H1 (cell line): ENCODE measurements around the gene UBAP1L. TPM values are rescaled to one million over a fixed set of nuclear protein-coding genes. Genes with fewer than 3 reads are reported as not detected.

ENCODE experiments used
- CTCF ChIA-PET: fragments of 300-600 bp; sonication (Branson Sonifier 250); formaldehyde crosslinking; loops from one replicate; lab custom pipeline; 2021; ENCODE audit not compliant: partially characterized antibody; lab: Charles Lee
- POLR2A ChIA-PET: fragments of 300-600 bp; sonication (Branson Sonifier 250); formaldehyde crosslinking; loops from one replicate; lab custom pipeline; 2021; ENCODE audit warnings: inconsistent platforms; ENCODE audit not compliant: partially characterized antibody; lab: Charles Lee
- DNase-seq, 2 experiments: peaks; one replicate each; pipeline versions ENCODE4 v3.0.0 to v3.0.0-alpha.2; 2010 to 2022; ENCODE audit warnings: low spot score in 2 of 2, low read depth in 1 of 2, mixed read lengths in 1 of 2
- FAIRE-seq: peaks from 2 replicates; lab custom pipeline; 2011; peaks lifted over from hg19 to GRCh38; lab: Jason Lieb, UNC
- H2AFZ ChIP-seq: 2 replicates; pipeline ENCODE4 v1.8.1; 2012; ENCODE audit warnings: low read length, inconsistent platforms
- H2AK5ac ChIP-seq: 2 replicates; pipeline ENCODE4 v1.6.1; 2013; ENCODE audit warnings: low read depth, low read length
- H2BK120ac ChIP-seq: replicated peaks from 2 replicates; pipeline ENCODE3; 2013; ENCODE audit warnings: low read depth, low read length, inconsistent platforms
- H2BK12ac ChIP-seq: 2 replicates; pipeline ENCODE4 v1.6.1; 2013; ENCODE audit warnings: low read depth, low read length
- H2BK15ac ChIP-seq: 2 replicates; pipeline ENCODE4 v1.6.1; 2013; ENCODE audit warnings: low read length
- H2BK20ac ChIP-seq: 2 replicates; pipeline ENCODE4 v1.6.1; 2013; ENCODE audit warnings: low read length
- H2BK5ac ChIP-seq: 2 replicates; pipeline ENCODE4 v1.6.1; 2013; ENCODE audit warnings: low read depth, low read length
- H3K14ac ChIP-seq: 2 replicates; pipeline ENCODE4 v1.6.1; 2013; ENCODE audit warnings: inconsistent platforms; ENCODE audit not compliant: insufficient read length
- H3K18ac ChIP-seq: 2 replicates; pipeline ENCODE4 v1.6.1; 2013; ENCODE audit warnings: low read length; ENCODE audit errors: extremely low read depth
- H3K23ac ChIP-seq: 2 replicates; pipeline ENCODE4 v1.6.1; 2013; ENCODE audit warnings: inconsistent platforms; ENCODE audit not compliant: insufficient read length
- H3K23me2 ChIP-seq: 2 replicates; pipeline ENCODE4 v1.6.1; 2013; ENCODE audit warnings: low read depth, low read length
- H3K27ac ChIP-seq: 2 replicates; pipeline ENCODE4 v1.6.1; 2011; ENCODE audit warnings: low read depth, low read length, inconsistent platforms
- H3K27me3 ChIP-seq, 4 experiments: replicated peaks in 1 of 4; 1 replicate in 1 of 4; 2 replicates in 3 of 4; pipeline versions ENCODE4 v1.6.1 to v1.8.1; 2011 to 2013; ENCODE audit warnings: low read length in 3 of 4, mild to moderate bottlenecking in 3 of 4, inconsistent platforms in 2 of 4, mixed read lengths in 2 of 4, moderate library complexity in 1 of 4; ENCODE audit not compliant: control insufficient read depth in 3 of 4, insufficient read depth in 3 of 4; ENCODE audit errors: extremely low read depth in 1 of 4
- H3K36me3 ChIP-seq, 4 experiments: 2 replicates each; pipeline versions ENCODE4 v1.6.1 to v1.8.1; 2011 to 2013; ENCODE audit warnings: mild to moderate bottlenecking in 4 of 4, low read length in 3 of 4, moderate library complexity in 2 of 4, control low read depth in 1 of 4, inconsistent platforms in 1 of 4; ENCODE audit not compliant: insufficient read depth in 4 of 4, control insufficient read depth in 2 of 4
- H3K4ac ChIP-seq: replicated peaks from 2 replicates; pipeline ENCODE3; 2013; ENCODE audit warnings: low read length, low read depth, mixed read lengths, inconsistent platforms; ENCODE audit not compliant: insufficient read length
- H3K4me1 ChIP-seq, 4 experiments: replicated peaks in 1 of 4; 1 replicate in 1 of 4; 2 replicates in 3 of 4; pipeline versions ENCODE4 v1.6.1 to v1.8.1; 2011 to 2013; ENCODE audit warnings: low read length in 3 of 4, inconsistent platforms in 2 of 4, mixed read lengths in 1 of 4; ENCODE audit not compliant: insufficient read depth in 4 of 4, control insufficient read depth in 3 of 4
- H3K4me2 ChIP-seq, 2 experiments: 2 replicates each; pipeline versions ENCODE4 v1.6.1 to v1.8.1; 2011 to 2013; ENCODE audit warnings: low read depth in 2 of 2, low read length in 2 of 2, control low read depth in 1 of 2, inconsistent platforms in 1 of 2, mild to moderate bottlenecking in 1 of 2; ENCODE audit not compliant: insufficient read depth in 1 of 2
- H3K4me3 ChIP-seq, 4 experiments: fragments of 200-600, 300-600 bp in 1 of 4; sonication (generic), shearing (Covaris generic), sonication (Bioruptor Twin) in 1 of 4; 2 replicates each; pipeline versions ENCODE4 v1.5.1 to v1.8.1; 2011 to 2016; ENCODE audit warnings: low read length in 4 of 4, low read depth in 3 of 4, control low read depth in 2 of 4, inconsistent platforms in 2 of 4, mild to moderate bottlenecking in 2 of 4, mixed read lengths in 1 of 4, moderate library complexity in 1 of 4; ENCODE audit not compliant: insufficient read depth in 2 of 4; ENCODE audit errors: extremely low read depth in 1 of 4
- H3K56ac ChIP-seq: replicated peaks from 2 replicates; pipeline ENCODE3; 2013; ENCODE audit warnings: low read depth, mild to moderate bottlenecking, mixed read lengths, low read length, inconsistent platforms; ENCODE audit not compliant: insufficient read length
- H3K79me1 ChIP-seq: 2 replicates; pipeline ENCODE4 v1.6.1; 2013; ENCODE audit warnings: low read depth, low read length, control low read depth
- H3K79me2 ChIP-seq, 2 experiments: 2 replicates each; pipeline versions ENCODE4 v1.6.1 to v1.8.1; 2012 to 2013; ENCODE audit warnings: low read length in 2 of 2, mild to moderate bottlenecking in 2 of 2, inconsistent platforms in 1 of 2; ENCODE audit not compliant: insufficient read depth in 2 of 2, control insufficient read depth in 1 of 2
- H3K9ac ChIP-seq, 4 experiments: replicated peaks in 1 of 4; 1 replicate in 1 of 4; 2 replicates in 3 of 4; pipeline versions ENCODE4 v1.6.1 to v1.8.1; 2011 to 2013; ENCODE audit warnings: low read depth in 3 of 4, low read length in 3 of 4, control low read depth in 2 of 4, mild to moderate bottlenecking in 2 of 4, moderate library complexity in 2 of 4, inconsistent platforms in 1 of 4; ENCODE audit errors: extremely low read depth in 1 of 4
- H3K9me3 ChIP-seq, 2 experiments: 2 replicates each; pipeline versions ENCODE4 v1.6.1 to v1.8.1; 2012 to 2013; ENCODE audit warnings: mild to moderate bottlenecking in 2 of 2, moderate library complexity in 2 of 2, control low read depth in 1 of 2, inconsistent platforms in 1 of 2, low read depth in 1 of 2, low read length in 1 of 2, mixed read lengths in 1 of 2; ENCODE audit not compliant: insufficient read depth in 2 of 2
- H4K20me1 ChIP-seq, 2 experiments: replicated peaks in 1 of 2; 2 replicates each; pipeline versions ENCODE3 to v1.8.1; 2011 to 2013; ENCODE audit warnings: inconsistent platforms in 2 of 2, low read length in 2 of 2, mild to moderate bottlenecking in 1 of 2; ENCODE audit not compliant: insufficient read depth in 2 of 2, control insufficient read depth in 1 of 2
- H4K5ac ChIP-seq: 2 replicates; pipeline ENCODE4 v1.6.1; 2013; ENCODE audit warnings: low read length, low read depth, mixed read lengths, inconsistent platforms; ENCODE audit not compliant: insufficient read length
- H4K8ac ChIP-seq: 2 replicates; pipeline ENCODE4 v1.8.0; 2013; ENCODE audit warnings: mild to moderate bottlenecking, moderate library complexity, low read length, inconsistent platforms; ENCODE audit not compliant: insufficient read depth; ENCODE audit errors: extremely low read depth
- H4K91ac ChIP-seq: replicated peaks from 2 replicates; pipeline ENCODE3; 2013; ENCODE audit warnings: low read length, mixed read lengths, inconsistent platforms; ENCODE audit not compliant: insufficient read length
- ATF3 ChIP-seq: IDR thresholded peaks from 2 replicates; pipeline ENCODE4 v1.6.1; 2011; ENCODE audit warnings: low read depth, mild to moderate bottlenecking, low read length; ENCODE audit not compliant: insufficient read depth
- BACH1 ChIP-seq: IDR thresholded peaks from 2 replicates; pipeline ENCODE4 v1.6.1; 2012; ENCODE audit warnings: low read length, improper control_type of control experiment
- CHD1 ChIP-seq: IDR thresholded peaks from 2 replicates; pipeline ENCODE4 v1.6.1; 2012; ENCODE audit warnings: low read depth, low read length, improper control_type of control experiment
- GABPA ChIP-seq: IDR thresholded peaks from 2 replicates; pipeline ENCODE4 v1.6.1; 2011; ENCODE audit warnings: mild to moderate bottlenecking, low read length, moderate library complexity, borderline replicate concordance; ENCODE audit not compliant: insufficient read depth
- GTF2F1 ChIP-seq: IDR thresholded peaks from 2 replicates; pipeline ENCODE4 v1.6.1; 2012; ENCODE audit warnings: low read depth, low read length, improper control_type of control experiment, borderline replicate concordance
- MAFK ChIP-seq: IDR thresholded peaks from 2 replicates; pipeline ENCODE4 v1.6.1; 2012; ENCODE audit warnings: low read depth, mild to moderate bottlenecking, improper control_type of control experiment, low read length
- NRF1 ChIP-seq: IDR thresholded peaks from 2 replicates; pipeline ENCODE4 v1.6.1; 2011; ENCODE audit warnings: mild to moderate bottlenecking, low read depth, low read length, improper control_type of control experiment
- SP1 ChIP-seq: IDR thresholded peaks from 2 replicates; pipeline ENCODE4 v1.6.1; 2011; ENCODE audit warnings: low read depth, low read length
- TAF1 ChIP-seq: IDR thresholded peaks from 2 replicates; pipeline ENCODE4 v1.6.1; 2011; ENCODE audit warnings: mild to moderate bottlenecking, low read depth, low read length
- TBP ChIP-seq: IDR thresholded peaks from 2 replicates; pipeline ENCODE4 v1.6.1; 2011; ENCODE audit warnings: low read depth, low read length, improper control_type of control experiment
- WGBS, 2 experiments: shearing (Covaris generic) in 1 of 2; methylation state at CpG; one replicate each; pipeline versions ENCODE4 v1.1.6 to v1.1.7; 2013 to 2015; ENCODE audit warnings: low lambda C conversion rate in 2 of 2, mixed read lengths in 2 of 2, inconsistent platforms in 1 of 2, low coverage in 1 of 2, missing lambda C conversion rate in 1 of 2; ENCODE audit not compliant: insufficient replicate concordance in 2 of 2, insufficient coverage in 1 of 2, insufficient read length in 1 of 2; ENCODE audit errors: extremely low coverage in 1 of 2, missing lambda C conversion rate in 1 of 2; 5-methylcytosine and 5-hydroxymethylcytosine counted together
- polyA plus RNA-seq, 7 experiments: library from polyadenylated mRNA; depleted of rRNA in 3 of 7; stranded (reverse) in 5 of 7; unstranded in 2 of 7; fragments of >200 nt in 5 of 7; fragments of 200-250 nt in 2 of 7; gene quantifications; 1 replicate in 5 of 7; 2 replicates in 1 of 7; 4 replicates in 1 of 7; pipeline versions ENCODE4 v1.2.1 to v1.2.3, GENCODE V29; 2011 to 2013; ENCODE audit warnings: missing spikeins in 2 of 7, mixed read lengths in 2 of 7
- total RNA-seq: library from RNA; stranded (reverse); fragmentation: NEBNext Ultra II Directional; extraction: Animal tissue kit (Norgen Biotek cat#: 25700); gene quantifications from 2 replicates; pipeline ENCODE4 v1.2.1, GENCODE V29; 2021
- TF ChIP-seq, protein P1 (sequence below), 3 experiments: IDR thresholded peaks; 1 replicate in 2 of 3; 2 replicates in 1 of 3; pipeline versions ENCODE4 v1.5.1 to v1.6.1; 2011; ENCODE audit warnings: low read length in 3 of 3, mild to moderate bottlenecking in 3 of 3, inconsistent platforms in 2 of 3, low read depth in 1 of 3, moderate library complexity in 1 of 3; ENCODE audit not compliant: insufficient read depth in 1 of 3; ENCODE audit errors: control extremely low read depth in 1 of 3

Gene UBAP1L
- total and polyA plus RNA-seq, 2 of the 8 experiments (the other 6 are each of a cell fraction or from before 2014, with no cell fraction given) = 0.67 to 1.7 TPM

DNA sequence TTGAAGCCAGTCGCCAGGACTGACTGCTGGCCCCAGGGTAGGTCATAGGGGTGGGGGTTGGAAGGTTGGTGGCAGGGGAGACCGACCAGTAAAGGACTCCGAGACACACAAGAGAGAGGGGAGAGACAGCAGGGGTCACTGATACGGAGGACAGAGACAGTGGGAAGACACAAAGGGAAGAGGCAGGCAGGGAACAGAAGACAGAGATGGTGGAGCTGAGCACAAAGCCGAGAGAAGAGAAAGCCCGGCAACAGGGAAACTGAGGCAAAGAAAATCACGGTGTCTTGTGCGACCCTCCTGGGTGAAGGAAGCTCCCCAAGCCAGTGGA, 47.7 kb downstream of the UBAP1L start:
- H3K18ac ChIP-seq = peak overlapping the region; percentile 91
- H3K56ac ChIP-seq = no peak overlapping the region
- no peak overlapping the region for H2AFZ ChIP-seq
- no peaks in the 10 kb centered on the region; a peak in 1 of 4 replicates for H3K79me2 ChIP-seq
- no peak for FAIRE-seq
- H3K9ac ChIP-seq = peak overlapping the region in 2 of 4 experiments; percentile 29 to 40; a peak in 2 of 7 replicates
- ChIA-PET POLR2A (interaction anchor here (0.7 to 8.0 kb wide), 6 partner anchors 9 to 238 kb away, joined by 3 to 93 read pairs (median 4); partner anchors contain the start of genes KBTBD13 and RNU5B-1), CTCF (interaction anchor here (0.9 to 33.2 kb wide), 5 partner anchors 7 to 46 kb away, joined by 5 to 1213 read pairs (median 23); partner anchors contain the start of genes KBTBD13, RASL12 and SLC51B)
- no peaks in the 10 kb centered on the region for H4K20me1 ChIP-seq
- H4K91ac ChIP-seq = no peak overlapping the region
- 12% methylated on average over 7 of the region's 8 CpGs; no CpG with 5 or more reads in 1 of the 2 experiments for WGBS, 2 experiments
- H4K5ac ChIP-seq = peak overlapping the region; percentile 1
- peak overlapping the region; percentile 43 to 71 (median 53) for H3K4me3 ChIP-seq
- peaks cover 5 to 19% (median 7%) of the 10 kb centered on the region in 4 experiments for H3K4me1 ChIP-seq
- H3K27ac ChIP-seq = no peak overlapping the region
- H3K4ac ChIP-seq = no peak overlapping the region
- H4K8ac ChIP-seq = peak overlapping the region; percentile 58
- no peak for DNase-seq
- H2BK15ac ChIP-seq = peak overlapping the region; percentile 81; the same call in 1 of the 2 replicates
- H3K27me3 ChIP-seq = peaks cover 0 to 6% (median 1%) of the 10 kb centered on the region in 4 experiments; a peak in 3 of 7 replicates
- no peaks in the 10 kb centered on the region for H3K9me3 ChIP-seq
- H2BK5ac ChIP-seq = peak overlapping the region; percentile 75; the same call in 1 of the 2 replicates
- H3K23ac ChIP-seq = no peak overlapping the region
- H3K36me3 ChIP-seq = no peaks in the 10 kb centered on the region
- peak overlapping the region; percentile 41 for H2BK120ac ChIP-seq
- H2BK20ac ChIP-seq = peak overlapping the region; percentile 61; the same call in 1 of the 2 replicates
- H3K23me2 ChIP-seq = peaks cover 6% of the 10 kb centered on the region; the same call in 1 of the 2 replicates
- peak overlapping the region; percentile 92; the same call in 1 of the 2 replicates for H2BK12ac ChIP-seq
- H2AK5ac ChIP-seq = no peak overlapping the region
- peak overlapping the region; percentile 82 to 90 for H3K4me2 ChIP-seq
- H3K14ac ChIP-seq = no peak overlapping the region
- peaks cover 3% of the 10 kb centered on the region; the same call in 1 of the 2 replicates for H3K79me1 ChIP-seq
- TF ChIP-seq TBP (no peak), MAFK (no peak), CHD1 (no peak), GTF2F1 (no peak), SP1 (no peak), NRF1 (no peak), BACH1 (no peak), GABPA (no peak), TAF1 (no peak), ATF3 (no peak)
- TF ChIP-seq, protein P1, sequence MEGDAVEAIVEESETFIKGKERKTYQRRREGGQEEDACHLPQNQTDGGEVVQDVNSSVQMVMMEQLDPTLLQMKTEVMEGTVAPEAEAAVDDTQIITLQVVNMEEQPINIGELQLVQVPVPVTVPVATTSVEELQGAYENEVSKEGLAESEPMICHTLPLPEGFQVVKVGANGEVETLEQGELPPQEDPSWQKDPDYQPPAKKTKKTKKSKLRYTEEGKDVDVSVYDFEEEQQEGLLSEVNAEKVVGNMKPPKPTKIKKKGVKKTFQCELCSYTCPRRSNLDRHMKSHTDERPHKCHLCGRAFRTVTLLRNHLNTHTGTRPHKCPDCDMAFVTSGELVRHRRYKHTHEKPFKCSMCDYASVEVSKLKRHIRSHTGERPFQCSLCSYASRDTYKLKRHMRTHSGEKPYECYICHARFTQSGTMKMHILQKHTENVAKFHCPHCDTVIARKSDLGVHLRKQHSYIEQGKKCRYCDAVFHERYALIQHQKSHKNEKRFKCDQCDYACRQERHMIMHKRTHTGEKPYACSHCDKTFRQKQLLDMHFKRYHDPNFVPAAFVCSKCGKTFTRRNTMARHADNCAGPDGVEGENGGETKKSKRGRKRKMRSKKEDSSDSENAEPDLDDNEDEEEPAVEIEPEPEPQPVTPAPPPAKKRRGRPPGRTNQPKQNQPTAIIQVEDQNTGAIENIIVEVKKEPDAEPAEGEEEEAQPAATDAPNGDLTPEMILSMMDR (IDR thresholded peaks at IDR 0.05; ENCODE audit: control extremely low read depth in 1 of 3, insufficient read depth in 1 of 3, low read depth in 1 of 3, low read length in 3 of 3) = no peak
